ENCODE data around the gene HSDL2. TPM values are rescaled to one million over a fixed set of nuclear protein-coding genes. Genes with fewer than 3 reads are reported as not detected.

Gene HSDL2
- total and polyA plus RNA-seq, 4 donors, result 22.5 to 58.6 (median 34.8) TPM

GRCh38 chr9:112396416-112396815 lies 16.5 kb downstream of the HSDL2 start:
- H3K36me3 ChIP-seq (ENCODE audit: control insufficient read depth in 4 of 4, insufficient read depth in 4 of 4, low read length in 4 of 4), result peaks cover 0 to 6% (median 4%) of the 10 kb centered on the region in 4 donors
- DNase-seq, result no peak
- TF ChIP-seq CTCF (IDR thresholded peaks at IDR 0.05; ENCODE audit: control extremely low read depth, extremely low read depth), result no peak
- no peak for ATAC-seq (ENCODE audit: insufficient read depth, low FRiP score)
- H3K27ac ChIP-seq (ENCODE audit: low read depth in 1 of 2, low read length in 1 of 2), result no peak overlapping the region
- H3K27me3 ChIP-seq (ENCODE audit: control insufficient read depth in 3 of 3, insufficient read depth in 3 of 3, low read length in 2 of 3), result no peaks in the 10 kb centered on the region
- no peak overlapping the region for H3K9ac ChIP-seq (ENCODE audit: insufficient read depth in 1 of 2, low read length in 2 of 2)
- peaks cover 0 to 3% (median 0%) of the 10 kb centered on the region in 5 donors for H3K4me1 ChIP-seq (ENCODE audit: control insufficient read depth in 5 of 5, insufficient read depth in 5 of 5, low read length in 5 of 5)
- no peaks in the 10 kb centered on the region for H3K9me3 ChIP-seq (ENCODE audit: control insufficient read depth in 4 of 4, insufficient read depth in 3 of 4, low read length in 3 of 4)
- H3K4me3 ChIP-seq, result no peak overlapping the region
- 77 to 82% methylated on average over 6 of the region's 6 CpGs for WGBS, 2 donors

GRCh38 chr9:112396872-112397271 lies 17.0 kb downstream of the HSDL2 start:
- ATAC-seq (ENCODE audit: insufficient read depth, low FRiP score), result no peak
- no peak for TF ChIP-seq CTCF (IDR thresholded peaks at IDR 0.05; ENCODE audit: control extremely low read depth, extremely low read depth)

GRCh38 chr9:112401175-112401815 lies 21.4 kb downstream of the HSDL2 start:
- 80 to 93% methylated on average over 6 of the region's 6 CpGs for WGBS, 2 donors
- H3K4me1 ChIP-seq (ENCODE audit: control insufficient read depth in 5 of 5, insufficient read depth in 5 of 5, low read length in 5 of 5), result peaks cover 0 to 17% (median 5%) of the 10 kb centered on the region in 5 donors
- no peak overlapping the region for H3K27ac ChIP-seq (ENCODE audit: low read depth in 1 of 2, low read length in 1 of 2)
- no peaks in the 10 kb centered on the region for H3K9me3 ChIP-seq (ENCODE audit: control insufficient read depth in 4 of 4, insufficient read depth in 3 of 4, low read length in 3 of 4)
- no peaks in the 10 kb centered on the region for H3K27me3 ChIP-seq (ENCODE audit: control insufficient read depth in 3 of 3, insufficient read depth in 3 of 3, low read length in 2 of 3)
- H3K4me3 ChIP-seq, result no peak overlapping the region
- H3K36me3 ChIP-seq (ENCODE audit: control insufficient read depth in 4 of 4, insufficient read depth in 4 of 4, low read length in 4 of 4), result peaks cover 0 to 6% (median 2%) of the 10 kb centered on the region in 4 donors
- no peak for ATAC-seq (ENCODE audit: insufficient read depth, low FRiP score)
- H3K9ac ChIP-seq (ENCODE audit: insufficient read depth in 1 of 2, low read length in 2 of 2), result no peak overlapping the region
- TF ChIP-seq CTCF (IDR thresholded peaks at IDR 0.05; ENCODE audit: control extremely low read depth, extremely low read depth), result no peak
- no peak for DNase-seq

More at GRCh38 chr9:112396872-112397271, 17.0 kb downstream of the HSDL2 start:
- H3K36me3 ChIP-seq (ENCODE audit: control insufficient read depth in 4 of 4, insufficient read depth in 4 of 4, low read length in 4 of 4), result peaks cover 0 to 6% (median 4%) of the 10 kb centered on the region in 4 donors
- H3K9me3 ChIP-seq (ENCODE audit: control insufficient read depth in 4 of 4, insufficient read depth in 3 of 4, low read length in 3 of 4), result no peaks in the 10 kb centered on the region
- H3K27me3 ChIP-seq (ENCODE audit: control insufficient read depth in 3 of 3, insufficient read depth in 3 of 3, low read length in 2 of 3), result no peaks in the 10 kb centered on the region
- WGBS, 2 donors, result 80 to 89% methylated on average over 9 of the region's 9 CpGs
- H3K4me1 ChIP-seq (ENCODE audit: control insufficient read depth in 5 of 5, insufficient read depth in 5 of 5, low read length in 5 of 5), result peaks cover 0 to 3% (median 0%) of the 10 kb centered on the region in 5 donors
- DNase-seq, result no peak
- no peak overlapping the region for H3K9ac ChIP-seq (ENCODE audit: insufficient read depth in 1 of 2, low read length in 2 of 2)
- H3K4me3 ChIP-seq, result no peak overlapping the region
- no peak overlapping the region for H3K27ac ChIP-seq (ENCODE audit: low read depth in 1 of 2, low read length in 1 of 2)

Data from lung (tissue), 12 donors.